ENCODE measurements around the gene IQSEC1.
"Not testable (repeated sequence)": the region's sequence is repeated elsewhere in the genome, so short reads cannot be mapped to it uniquely, and the experiment has no call there.

Gene IQSEC1

GRCh38 chr3:12859840-12860239 is 213.4 kb downstream of the IQSEC1 start:
- DNase-seq, result no peak

DNA sequence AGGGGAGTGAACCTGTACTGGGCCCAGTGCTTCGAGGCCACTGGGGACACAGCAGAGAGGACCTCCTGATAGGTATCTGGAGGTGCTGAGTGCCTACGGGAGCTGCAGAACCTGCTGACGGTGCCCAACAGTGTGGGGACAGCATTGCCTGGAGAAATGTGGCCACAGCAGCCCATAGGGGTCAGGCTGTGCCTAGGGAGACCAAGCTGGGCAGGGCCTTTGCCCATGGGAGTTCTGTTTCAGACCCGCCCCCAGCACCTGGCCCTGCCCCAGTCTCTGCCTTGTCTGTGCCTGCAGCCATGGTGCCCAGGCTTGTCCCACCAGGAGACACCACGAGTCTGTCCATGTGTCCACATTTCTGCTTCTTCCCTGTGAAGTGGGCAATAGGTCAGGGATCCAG is 216.6 kb downstream of the IQSEC1 start:
- no peak for DNase-seq

- no peak for DNase-seq
These were observed 218.7 kb downstream of the IQSEC1 start for GRCh38 chr3:12854565-12854964.

- DNase-seq, result not testable (repeated sequence)
These were observed 219.4 kb downstream of the IQSEC1 start for GRCh38 chr3:12853847-12854246.

DNA sequence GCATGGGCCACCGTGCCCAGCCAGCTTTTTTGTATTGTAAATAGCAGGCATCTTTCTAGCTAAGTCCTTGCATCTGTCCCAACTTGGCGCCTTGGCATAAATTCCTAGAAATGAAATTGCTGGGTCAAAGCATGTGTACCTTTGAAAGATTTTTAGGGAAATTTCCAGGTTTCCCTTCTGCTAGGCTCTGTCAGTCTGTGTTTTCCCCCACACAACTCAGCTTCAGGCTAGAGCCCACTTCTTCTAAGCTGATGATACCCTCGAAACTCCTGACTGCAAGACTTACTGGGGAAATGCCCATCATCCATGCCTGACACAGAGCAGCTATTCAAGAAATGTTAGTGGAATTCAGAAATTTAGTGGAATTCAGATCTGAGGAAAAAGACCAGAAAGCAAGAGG is 221.0 kb downstream of the IQSEC1 start:
- DNase-seq, result no peak
